ENCODE results near the gene GRIN2A. TPM values are rescaled to one million over a fixed set of nuclear protein-coding genes. Genes with fewer than 3 reads are reported as not detected.
A peak's percentile ranks its signal among the peaks of the same experiment; 100 is the strongest.

GRIN2A gene
- total RNA-seq, 2 donors from 2014 or later: 0.27 to 2.5 TPM

DNA sequence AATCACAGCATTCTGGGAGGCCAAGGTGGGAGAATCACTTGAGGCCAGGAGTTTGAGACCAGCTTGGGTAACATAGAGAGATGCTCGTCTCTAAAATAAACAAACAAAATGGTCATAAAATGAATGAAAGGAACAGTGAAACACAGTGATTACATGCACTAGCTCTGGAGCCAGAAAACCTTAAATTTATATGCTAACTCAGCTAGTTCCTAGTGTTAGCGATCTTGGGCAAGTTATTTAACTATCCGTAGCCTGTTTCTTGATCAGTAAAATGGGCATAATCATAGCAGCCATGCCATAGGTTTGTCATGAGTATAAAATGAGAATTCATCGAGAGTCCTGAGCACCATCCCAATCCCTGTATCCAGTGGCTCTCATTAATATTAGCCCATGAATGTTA, 271.0 kb downstream of the GRIN2A start:
- no peak for ATAC-seq (ENCODE audit: insufficient number of reproducible peaks, low FRiP score, low read depth)
- Histone ChIP-seq H3K9me3 (no peaks in the 10 kb centered on the region), H3K4me1 (ENCODE audit: control insufficient read depth in 1 of 2, low read depth in 2 of 2) (peaks cover 16 to 35% of the 10 kb centered on the region in 2 donors), H3K4me3 (no peak overlapping the region), H3K27me3 (replicated peaks; ENCODE audit: insufficient read depth) (no peaks in the 10 kb centered on the region), H3K27ac (no peak overlapping the region), H3K36me3 (no peaks in the 10 kb centered on the region)
- TF ChIP-seq, protein P1, sequence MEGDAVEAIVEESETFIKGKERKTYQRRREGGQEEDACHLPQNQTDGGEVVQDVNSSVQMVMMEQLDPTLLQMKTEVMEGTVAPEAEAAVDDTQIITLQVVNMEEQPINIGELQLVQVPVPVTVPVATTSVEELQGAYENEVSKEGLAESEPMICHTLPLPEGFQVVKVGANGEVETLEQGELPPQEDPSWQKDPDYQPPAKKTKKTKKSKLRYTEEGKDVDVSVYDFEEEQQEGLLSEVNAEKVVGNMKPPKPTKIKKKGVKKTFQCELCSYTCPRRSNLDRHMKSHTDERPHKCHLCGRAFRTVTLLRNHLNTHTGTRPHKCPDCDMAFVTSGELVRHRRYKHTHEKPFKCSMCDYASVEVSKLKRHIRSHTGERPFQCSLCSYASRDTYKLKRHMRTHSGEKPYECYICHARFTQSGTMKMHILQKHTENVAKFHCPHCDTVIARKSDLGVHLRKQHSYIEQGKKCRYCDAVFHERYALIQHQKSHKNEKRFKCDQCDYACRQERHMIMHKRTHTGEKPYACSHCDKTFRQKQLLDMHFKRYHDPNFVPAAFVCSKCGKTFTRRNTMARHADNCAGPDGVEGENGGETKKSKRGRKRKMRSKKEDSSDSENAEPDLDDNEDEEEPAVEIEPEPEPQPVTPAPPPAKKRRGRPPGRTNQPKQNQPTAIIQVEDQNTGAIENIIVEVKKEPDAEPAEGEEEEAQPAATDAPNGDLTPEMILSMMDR (IDR thresholded peaks at IDR 0.05): no peak
- no peak for DNase-seq (ENCODE audit: low spot score)

DNA sequence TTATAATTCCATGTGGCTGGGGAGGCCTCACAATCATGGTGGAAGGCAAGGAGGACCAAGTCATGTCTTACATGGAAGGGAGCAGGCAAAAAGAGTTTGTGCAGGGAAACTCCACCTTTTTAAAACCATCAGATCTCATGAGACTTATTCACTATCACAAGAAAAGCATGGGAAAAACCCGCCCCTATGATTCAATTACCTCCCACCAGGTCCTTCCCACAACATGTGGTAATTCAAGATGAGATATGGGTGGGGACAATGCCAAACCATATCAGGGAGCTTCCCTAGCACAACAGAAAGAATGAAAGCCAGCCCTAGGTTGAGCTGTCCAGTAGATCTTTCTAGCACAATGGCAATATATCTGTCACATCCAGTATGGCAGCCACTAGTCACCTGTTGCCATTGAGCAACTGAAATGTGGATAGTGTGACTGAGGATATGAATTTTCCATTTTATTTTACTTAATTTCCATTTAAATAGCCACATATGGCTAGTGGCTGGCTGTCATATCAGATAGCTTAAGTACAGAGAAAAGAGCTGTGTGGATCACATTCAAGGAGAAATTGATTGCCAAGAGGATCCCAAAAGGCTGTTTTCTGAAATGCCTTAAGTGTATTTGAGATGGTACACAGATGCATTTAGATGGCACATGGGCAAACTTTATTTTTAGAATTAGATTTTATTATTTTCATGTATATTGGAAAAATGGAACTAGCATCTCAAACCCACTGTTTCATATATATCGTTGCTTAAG, 273.0 kb downstream of the GRIN2A start:
- no peaks in the 10 kb centered on the region for H3K36me3 ChIP-seq
- H3K4me3 ChIP-seq: no peak overlapping the region
- peaks cover 12 to 31% of the 10 kb centered on the region in 2 donors for H3K4me1 ChIP-seq (ENCODE audit: control insufficient read depth in 1 of 2, low read depth in 2 of 2)
- ATAC-seq (ENCODE audit: insufficient number of reproducible peaks, low FRiP score, low read depth) (no peak), DNase-seq (ENCODE audit: low spot score) (no peak)
- no peaks in the 10 kb centered on the region for H3K9me3 ChIP-seq
- TF ChIP-seq, protein P1 (IDR thresholded peaks at IDR 0.05): no peak
- no peak overlapping the region for H3K27ac ChIP-seq
- no peaks in the 10 kb centered on the region for H3K27me3 ChIP-seq (replicated peaks; ENCODE audit: insufficient read depth)

DNA sequence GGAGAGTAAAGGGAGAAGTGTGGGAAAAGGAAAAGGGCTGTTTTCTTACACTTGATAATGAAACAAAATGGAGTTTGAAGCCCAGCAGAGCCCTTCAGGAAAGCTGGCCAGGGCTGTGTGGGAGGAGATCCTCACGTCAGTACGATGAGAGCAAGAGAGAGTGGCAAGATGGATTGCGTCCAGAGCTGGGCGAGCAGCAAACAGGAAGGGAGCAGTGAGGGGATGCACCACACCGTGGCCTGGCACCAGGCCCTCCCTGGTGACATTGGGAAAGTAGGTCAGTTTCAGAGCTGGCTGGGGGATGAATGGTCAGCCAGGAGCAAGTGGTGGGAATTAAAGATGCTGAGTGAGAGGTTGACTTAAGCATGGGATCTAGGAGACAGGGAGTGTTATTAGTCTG, 273.6 kb downstream of the GRIN2A start:
- DNase-seq (ENCODE audit: low spot score) (no peak), ATAC-seq (ENCODE audit: insufficient number of reproducible peaks, low FRiP score, low read depth) (no peak)
- Histone ChIP-seq H3K9me3 (no peaks in the 10 kb centered on the region), H3K4me3 (peak overlapping the region; percentile 24), H3K27ac (peak overlapping the region in 1 of 2 donors; percentile 29), H3K27me3 (replicated peaks; ENCODE audit: insufficient read depth) (no peaks in the 10 kb centered on the region), H3K4me1 (ENCODE audit: control insufficient read depth in 1 of 2, low read depth in 2 of 2) (peaks cover 6 to 27% of the 10 kb centered on the region in 2 donors), H3K36me3 (no peaks in the 10 kb centered on the region)
- TF ChIP-seq, protein P1 (IDR thresholded peaks at IDR 0.05): no peak

DNA sequence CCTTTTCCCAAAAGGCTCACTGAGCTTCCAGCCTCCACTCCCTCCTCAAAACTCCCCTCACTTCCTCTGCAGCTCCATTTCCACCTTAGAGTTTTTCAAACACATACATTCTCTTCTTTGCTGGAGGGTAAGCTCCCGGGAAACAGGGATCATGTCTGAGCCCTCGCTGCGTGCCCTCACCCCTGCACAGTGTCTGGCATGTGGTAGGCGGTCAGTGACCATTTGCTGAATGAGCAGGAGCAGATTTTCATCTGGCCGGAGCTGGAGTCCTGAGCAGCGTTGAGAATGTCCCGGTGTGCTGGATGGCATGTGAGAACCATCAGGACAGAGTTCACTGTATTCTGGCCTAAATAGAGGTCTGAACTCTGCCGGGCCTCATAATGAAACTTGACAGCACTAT, 274.5 kb downstream of the GRIN2A start:
- Histone ChIP-seq H3K4me1 (ENCODE audit: control insufficient read depth in 1 of 2, low read depth in 2 of 2) (peaks cover 0 to 18% of the 10 kb centered on the region in 2 donors), H3K4me3 (no peak overlapping the region), H3K36me3 (no peaks in the 10 kb centered on the region), H3K27me3 (replicated peaks; ENCODE audit: insufficient read depth) (no peaks in the 10 kb centered on the region), H3K9me3 (no peaks in the 10 kb centered on the region), H3K27ac (no peak overlapping the region)
- TF ChIP-seq, protein P1 (IDR thresholded peaks at IDR 0.05): no peak
- DNase-seq (ENCODE audit: low spot score) (no peak), ATAC-seq (ENCODE audit: insufficient number of reproducible peaks, low FRiP score, low read depth) (no peak)

DNA sequence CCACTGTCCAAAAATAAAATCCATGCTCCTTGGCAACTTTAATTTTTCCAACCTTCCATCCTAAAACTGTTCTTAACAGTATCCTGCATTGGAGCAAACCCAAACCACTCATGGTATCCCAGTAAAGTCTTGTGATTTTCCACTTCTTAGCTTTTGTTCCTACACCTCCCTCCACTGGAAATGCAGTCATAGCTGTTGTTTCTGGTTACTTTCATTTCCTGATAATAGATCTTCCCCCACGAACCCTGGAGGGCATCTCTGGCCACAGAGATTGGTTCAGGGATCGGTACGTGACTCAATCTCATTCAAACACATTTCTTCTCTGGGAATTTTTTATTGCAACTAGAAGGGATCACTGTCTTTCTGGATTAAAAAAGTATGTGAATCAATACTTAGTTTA, 276.0 kb downstream of the GRIN2A start:
- TF ChIP-seq, protein P1 (IDR thresholded peaks at IDR 0.05): no peak
- no peak overlapping the region for H3K27ac ChIP-seq
- DNase-seq (ENCODE audit: low spot score): no peak
- peaks cover 0 to 13% of the 10 kb centered on the region in 2 donors for H3K4me1 ChIP-seq (ENCODE audit: control insufficient read depth in 1 of 2, low read depth in 2 of 2)
- no peaks in the 10 kb centered on the region for H3K27me3 ChIP-seq (replicated peaks; ENCODE audit: insufficient read depth)
- no peak overlapping the region for H3K4me3 ChIP-seq
- H3K36me3 ChIP-seq: no peaks in the 10 kb centered on the region
- H3K9me3 ChIP-seq: no peaks in the 10 kb centered on the region
- ATAC-seq (ENCODE audit: insufficient number of reproducible peaks, low FRiP score, low read depth): no peak
